Measurements from ENCODE around the gene JAZF1.
A peak's percentile ranks its signal among the peaks of the same experiment; 100 is the strongest.

Gene JAZF1

DNA sequence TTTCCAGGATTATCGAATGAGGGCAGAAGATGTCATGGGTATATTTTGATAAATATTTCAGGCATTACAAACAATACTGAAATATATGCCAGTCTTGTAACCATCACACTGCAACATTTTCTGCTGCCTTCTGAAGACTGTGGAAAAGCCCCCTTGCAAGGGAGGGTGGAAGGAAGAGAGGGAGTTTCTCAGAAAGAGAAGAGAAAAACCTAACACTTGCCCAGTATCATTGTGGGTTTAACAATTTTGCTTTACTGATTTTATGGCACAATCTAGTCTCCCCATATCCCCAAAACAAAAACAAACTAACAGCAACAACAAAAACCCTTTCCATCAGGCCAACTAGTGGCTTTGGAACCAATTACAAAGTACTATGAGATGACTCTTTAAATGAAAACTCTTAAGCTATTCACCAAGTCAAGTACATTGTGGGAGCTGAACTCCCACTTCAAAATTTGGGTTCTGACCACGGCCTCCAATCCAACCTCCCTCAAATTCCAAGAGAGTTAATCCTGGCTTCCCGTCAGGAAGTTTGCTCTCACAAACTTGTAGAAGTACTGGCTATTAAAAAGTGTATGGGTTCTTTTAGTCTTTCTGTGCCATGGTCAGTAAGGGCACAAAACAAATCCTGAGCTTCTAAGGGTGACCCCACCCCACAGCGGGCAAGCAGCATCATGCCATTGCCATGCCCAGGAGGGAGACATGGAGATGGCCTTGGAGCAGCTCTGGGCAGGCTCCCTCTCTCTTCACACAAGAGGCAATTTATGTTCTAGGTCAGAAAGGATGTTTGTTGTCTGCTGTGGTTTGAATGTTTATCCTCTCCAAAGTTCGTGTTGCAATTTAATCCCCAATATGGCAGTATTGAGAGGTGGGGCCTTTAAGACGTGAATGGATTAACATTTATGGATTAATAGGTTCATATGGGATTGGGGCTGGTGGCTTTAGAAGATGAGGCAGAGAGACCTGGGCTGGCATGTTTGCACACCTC lies 96.3 kb downstream of the JAZF1 start:
- DNase-seq (ENCODE audit: low read depth), result no peak
- no peak overlapping the region for H3K4me3 ChIP-seq (ENCODE audit: low read depth, low read length)

DNA sequence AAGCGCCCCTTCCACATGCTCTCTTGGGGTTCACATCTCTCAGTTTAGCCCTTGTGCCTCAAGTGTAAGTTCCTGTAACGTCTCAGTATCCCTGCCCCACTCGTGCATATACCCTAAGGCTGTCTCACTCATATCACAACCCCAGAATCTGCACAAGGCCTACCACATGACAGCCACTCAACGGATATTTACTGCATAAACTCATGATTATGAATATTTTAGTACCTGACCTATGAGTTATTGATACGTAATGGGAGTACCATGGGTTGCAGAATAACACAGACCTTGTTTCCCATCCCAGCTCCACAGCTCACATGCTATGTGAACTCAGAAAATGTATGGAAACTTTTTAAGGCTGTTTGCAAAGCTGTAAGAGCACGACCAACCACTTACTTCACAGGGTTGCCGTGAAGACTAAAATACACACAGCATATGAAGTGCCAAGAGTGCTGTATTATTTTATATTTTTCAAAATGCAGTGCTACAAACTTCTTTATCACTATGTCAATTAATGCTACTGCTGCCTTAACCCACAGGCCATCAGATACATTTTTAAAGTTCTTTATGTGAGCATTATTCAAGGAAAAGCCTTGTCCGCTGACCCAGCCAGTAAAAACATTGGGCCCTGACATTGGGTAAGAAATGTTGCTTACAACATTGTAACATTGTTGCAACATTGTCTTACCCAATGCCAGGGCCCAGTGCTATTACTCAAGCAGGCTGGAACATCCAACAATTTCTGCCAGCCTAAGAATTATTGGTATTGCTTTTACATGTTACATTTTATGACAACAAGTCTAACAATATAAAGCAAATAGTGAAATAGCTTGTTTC lies 97.2 kb downstream of the JAZF1 start:
- DNase-seq (ENCODE audit: low read depth), result peak; percentile 79

DNA sequence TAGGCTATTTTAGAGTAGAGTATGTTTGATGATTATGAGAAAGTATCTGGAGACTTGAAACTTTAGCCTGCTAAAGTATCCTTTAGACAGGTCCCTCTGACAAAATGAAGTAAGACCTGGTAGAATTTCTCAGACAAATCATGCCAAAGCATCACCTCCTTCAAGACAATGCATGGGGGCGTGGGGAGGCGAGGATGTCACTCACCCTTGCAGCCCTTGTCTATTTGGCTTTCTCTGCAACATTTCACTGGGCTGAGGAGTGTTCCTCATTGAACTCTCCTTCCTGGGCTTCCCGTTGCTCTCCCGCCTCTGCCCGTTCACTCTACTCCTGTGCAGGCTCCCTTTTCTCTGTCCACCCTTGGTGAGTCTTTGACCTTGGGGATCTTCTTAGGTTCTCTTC lies 98.5 kb downstream of the JAZF1 start:
- H3K4me3 ChIP-seq (ENCODE audit: low read depth, low read length), result no peak overlapping the region
- DNase-seq (ENCODE audit: low read depth), result no peak

More for the DNA sequence above, 97.2 kb downstream of the JAZF1 start:
- H3K4me3 ChIP-seq (ENCODE audit: low read depth, low read length), result no peak overlapping the region

DNA sequence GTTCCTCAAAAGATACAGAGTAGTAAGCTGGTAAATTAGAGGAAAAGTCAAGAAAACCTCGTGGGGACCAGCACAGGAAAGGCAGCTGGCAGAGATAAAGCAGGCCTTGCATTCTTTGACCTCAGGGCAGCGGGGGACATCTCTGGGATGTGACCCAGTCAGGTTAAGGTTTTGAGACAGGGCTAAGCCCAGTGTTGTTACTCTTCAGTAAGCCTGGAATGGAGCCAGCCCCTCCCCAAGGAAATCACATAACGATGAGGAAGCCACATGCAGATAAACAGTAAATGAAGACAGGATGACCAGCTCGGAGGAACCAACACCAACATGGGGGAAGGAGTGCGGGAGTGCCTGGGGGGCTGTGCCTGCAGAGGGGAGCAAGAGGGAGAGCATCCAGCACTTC lies 99.6 kb downstream of the JAZF1 start:
- DNase-seq (ENCODE audit: low read depth), result no peak
- H3K4me3 ChIP-seq (ENCODE audit: low read depth, low read length), result no peak overlapping the region

DNA sequence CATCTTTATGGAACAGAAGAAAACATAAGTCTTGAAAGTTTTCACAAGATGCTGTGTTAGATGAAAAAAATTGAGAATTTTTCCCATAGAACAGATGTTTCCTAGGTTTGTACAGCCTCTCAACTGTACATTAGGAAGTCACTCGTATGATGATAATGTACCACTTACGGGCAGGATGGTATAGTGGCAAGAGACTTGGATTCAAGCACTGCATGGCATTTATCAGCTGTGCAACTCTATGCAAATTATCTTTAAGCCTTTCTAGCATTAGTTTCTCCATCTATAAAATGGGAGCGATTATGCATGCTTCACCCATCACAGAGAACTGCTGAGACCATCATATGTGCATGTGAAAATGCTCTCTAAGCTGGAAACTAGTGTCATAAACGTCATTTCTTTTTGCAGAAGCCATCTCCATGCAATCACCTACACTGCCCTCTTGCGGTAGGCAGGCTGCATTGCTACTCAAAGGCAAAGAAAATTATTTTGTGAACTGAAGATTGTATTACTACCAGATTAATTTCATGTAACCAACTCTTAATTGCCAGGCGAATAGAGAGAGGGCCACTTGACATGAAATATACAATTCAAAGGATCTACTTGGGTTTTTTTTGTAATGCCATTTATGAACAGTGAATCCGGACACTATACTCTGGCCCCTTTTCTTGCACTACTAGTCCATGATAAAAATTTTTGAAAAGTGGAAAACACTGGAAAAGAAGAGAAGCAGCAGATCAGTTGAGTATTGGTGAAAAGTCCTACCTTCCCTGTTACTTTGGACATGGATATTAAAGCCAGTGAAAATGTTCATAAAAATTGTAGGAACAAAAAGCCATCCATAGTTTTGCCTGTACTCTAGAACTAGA lies 102.3 kb downstream of the JAZF1 start:
- no peak overlapping the region for H3K4me3 ChIP-seq (ENCODE audit: low read depth, low read length)
- DNase-seq (ENCODE audit: low read depth), result no peak

DNA sequence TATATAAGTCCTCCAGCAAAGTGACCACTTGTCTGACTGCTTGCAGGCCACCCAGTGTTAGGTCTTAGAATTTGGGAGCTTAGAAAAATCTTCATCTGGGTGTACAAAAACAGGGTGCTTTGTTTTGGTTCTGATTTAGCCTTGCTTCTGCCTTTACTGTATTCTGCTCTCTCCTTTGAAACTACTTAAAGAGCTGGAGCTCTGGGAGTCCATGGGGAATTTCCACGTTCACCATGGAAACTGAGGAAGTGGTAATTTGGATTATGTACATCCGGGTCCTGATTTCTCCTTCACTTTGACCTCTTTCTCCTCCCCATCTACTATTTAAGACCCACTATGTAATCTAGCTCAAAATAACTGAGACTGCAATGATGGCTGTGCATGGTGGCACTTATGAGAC lies 103.0 kb downstream of the JAZF1 start:
- no peak overlapping the region for H3K4me3 ChIP-seq (ENCODE audit: low read depth, low read length)
- DNase-seq (ENCODE audit: low read depth), result no peak

DNA sequence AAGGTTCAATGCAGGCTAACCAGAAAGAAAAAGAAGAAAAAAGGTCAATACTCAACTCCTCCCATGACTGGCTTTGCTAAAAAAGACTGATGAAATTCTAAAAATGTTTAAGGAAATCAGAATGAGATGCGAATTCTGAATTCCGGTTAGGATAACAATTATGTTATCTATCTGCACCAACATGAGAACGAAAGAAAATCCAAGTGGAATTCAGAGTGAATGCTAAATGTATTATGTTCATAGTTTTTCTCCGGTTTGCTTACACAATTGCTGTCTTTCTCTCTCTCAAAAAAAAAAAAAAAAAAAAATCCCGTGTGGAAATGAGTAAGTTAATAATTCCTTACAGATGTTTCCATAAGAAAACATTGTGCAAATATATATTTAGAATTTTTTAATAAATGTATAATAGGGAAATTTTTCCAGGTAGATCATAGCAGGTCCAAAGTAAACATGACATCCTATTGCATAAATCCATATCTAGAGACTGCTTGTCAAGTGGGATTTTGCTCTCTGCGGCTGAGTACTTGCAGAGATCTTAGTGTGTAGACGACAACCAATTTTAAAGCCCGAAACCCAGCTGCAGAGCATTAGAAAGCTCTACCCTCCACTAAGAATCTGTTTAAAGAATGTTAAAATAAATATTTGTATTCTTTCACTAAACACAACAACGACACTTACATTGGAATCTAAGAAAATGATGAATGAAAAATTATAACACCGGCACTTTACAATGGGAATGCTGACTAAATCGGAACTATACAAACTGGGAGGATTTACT lies 104.0 kb downstream of the JAZF1 start:
- no peak for DNase-seq (ENCODE audit: low read depth)
- H3K4me3 ChIP-seq (ENCODE audit: low read depth, low read length), result no peak overlapping the region

DNA sequence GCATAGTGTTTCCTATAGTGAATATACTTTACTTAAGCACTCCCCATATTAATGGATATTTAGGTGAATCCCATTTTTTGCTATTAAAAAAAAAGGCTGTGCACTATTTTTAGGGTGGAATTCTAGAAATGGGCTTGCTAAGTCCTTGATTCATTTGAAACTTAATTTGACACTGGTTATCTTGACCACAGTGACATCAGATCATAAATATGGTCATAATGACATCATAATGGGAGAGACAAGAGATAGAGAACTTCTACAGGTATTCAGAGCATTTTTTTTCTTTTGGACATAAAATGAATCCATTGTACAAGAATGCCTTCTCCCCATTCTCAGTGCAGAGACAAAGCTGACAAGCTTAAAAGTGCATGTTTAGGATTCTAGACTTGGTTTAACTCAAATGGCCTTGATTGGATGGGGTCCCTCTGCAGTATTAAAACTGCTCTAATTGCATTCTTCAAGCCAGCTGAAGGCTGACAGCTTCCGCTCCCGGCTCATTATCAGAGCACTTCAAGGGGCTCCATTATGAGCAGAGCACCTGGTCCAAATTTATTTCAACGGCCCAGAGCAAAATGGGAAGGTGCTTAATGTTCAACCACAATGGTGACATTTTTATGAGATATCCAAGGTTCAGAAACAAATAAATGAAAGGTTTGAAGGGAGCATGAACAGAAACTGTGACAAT lies 104.8 kb downstream of the JAZF1 start:
- DNase-seq (ENCODE audit: low read depth), result no peak
- no peak overlapping the region for H3K4me3 ChIP-seq (ENCODE audit: low read depth, low read length)

DNA sequence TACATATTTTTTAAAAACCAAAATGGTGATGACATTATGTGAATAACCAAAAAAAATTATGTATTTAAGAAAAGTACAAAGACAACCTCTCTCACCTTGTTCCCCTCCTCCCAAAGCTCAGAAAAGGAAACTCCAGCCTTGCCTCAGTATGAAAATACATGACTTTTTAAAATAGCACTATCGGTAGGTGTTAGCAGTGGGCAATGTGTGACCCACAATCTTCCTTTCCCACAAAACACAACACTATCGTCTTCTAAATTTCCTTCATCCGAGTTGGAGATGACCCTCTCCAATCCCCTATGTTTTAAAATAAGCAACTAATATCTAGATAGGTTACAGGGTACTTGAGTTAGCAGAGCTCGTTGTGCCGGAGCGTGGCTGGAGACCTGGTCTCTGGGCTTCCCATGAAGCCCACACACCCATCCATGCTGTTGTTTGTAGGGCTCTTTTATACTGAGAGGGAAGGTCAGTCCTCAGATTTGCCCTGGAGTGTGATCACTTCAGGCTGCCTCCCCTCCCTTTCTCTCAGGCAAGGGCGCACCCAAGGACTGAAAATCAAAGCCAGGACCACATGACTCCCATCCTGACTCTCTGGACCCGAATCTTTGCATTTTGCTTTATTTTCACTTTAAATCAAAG lies 107.6 kb downstream of the JAZF1 start:
- no peak for DNase-seq (ENCODE audit: low read depth)
- no peak overlapping the region for H3K4me3 ChIP-seq (ENCODE audit: low read depth, low read length)

DNA sequence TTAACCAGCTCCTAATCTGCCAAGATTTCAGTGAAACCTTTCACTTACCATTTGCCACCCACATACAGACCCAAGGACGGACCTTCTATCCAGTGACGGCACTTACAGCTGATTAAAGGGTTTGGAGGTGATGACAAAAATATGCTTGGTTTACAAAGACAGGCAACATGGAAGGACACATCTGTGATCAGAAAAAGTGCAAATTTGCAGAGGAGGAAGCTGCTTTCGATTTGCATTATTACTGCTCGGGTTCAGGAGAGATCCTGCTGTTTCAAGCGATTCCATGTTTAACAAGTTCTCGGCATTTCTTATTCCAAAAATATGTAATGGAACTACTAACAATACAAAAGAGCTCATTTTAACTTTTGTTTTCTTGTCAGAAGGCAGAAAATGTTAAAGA lies 109.0 kb downstream of the JAZF1 start:
- H3K4me3 ChIP-seq (ENCODE audit: low read depth, low read length), result peak overlapping the region; percentile 2
- DNase-seq (ENCODE audit: low read depth), result no peak

DNA sequence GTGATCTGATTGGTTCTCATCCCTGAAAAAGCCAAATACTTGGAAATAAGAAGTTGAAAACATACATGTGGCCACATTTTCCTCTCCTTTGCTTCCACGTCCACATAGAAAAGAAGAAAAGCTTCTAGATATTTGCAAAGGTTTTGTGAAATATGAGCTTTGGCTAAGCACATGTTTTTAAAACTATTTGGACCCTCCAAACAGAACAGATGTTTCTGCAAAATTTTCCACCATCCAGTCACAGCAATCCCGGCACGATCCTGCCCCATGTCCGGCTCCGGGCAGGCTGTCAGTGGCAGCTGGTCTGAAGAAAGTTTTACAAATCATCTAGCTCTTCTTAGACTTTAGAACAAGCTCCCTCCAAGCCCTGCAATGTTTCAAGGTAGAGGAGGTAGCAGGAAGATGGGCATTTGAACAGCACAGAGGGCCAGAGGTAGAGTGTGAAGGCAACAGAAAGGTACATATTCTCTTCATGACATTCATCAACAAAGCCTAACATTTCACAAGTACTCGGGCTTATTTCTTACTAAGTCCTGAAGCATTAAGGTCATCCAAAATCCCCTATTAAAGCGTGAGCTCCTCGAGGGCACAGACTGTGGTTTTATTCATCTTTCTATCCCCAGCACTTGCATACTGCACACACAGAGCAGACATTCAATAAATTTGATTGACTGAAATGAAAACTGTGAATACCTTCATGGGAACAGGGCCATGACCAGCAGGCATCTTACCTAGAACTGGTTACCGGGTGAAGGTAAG lies 110.1 kb downstream of the JAZF1 start:
- DNase-seq (ENCODE audit: low read depth), result no peak
- H3K4me3 ChIP-seq (ENCODE audit: low read depth, low read length), result no peak overlapping the region

DNA sequence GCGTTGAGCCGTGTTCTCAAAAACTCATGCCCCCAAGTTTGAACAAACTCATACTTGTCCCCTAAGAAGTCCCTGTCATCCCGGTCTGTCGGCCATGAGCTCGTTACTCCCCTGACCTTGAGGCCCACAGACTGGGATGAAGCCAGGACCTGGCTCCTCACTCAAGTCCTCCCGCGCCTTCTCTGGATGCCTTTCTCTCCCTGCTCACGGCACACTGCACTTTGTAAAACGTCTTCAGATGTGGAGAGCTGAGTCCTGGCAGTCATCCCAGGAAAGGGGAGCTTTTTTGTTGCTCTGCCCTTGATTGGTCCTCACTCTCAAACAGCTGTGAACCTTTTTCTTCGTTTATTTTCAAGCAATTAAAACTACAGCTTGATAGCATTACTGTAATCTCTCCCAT lies 110.8 kb downstream of the JAZF1 start:
- DNase-seq (ENCODE audit: low read depth), result peak; percentile 51
- no peak overlapping the region for H3K4me3 ChIP-seq (ENCODE audit: low read depth, low read length)

DNA sequence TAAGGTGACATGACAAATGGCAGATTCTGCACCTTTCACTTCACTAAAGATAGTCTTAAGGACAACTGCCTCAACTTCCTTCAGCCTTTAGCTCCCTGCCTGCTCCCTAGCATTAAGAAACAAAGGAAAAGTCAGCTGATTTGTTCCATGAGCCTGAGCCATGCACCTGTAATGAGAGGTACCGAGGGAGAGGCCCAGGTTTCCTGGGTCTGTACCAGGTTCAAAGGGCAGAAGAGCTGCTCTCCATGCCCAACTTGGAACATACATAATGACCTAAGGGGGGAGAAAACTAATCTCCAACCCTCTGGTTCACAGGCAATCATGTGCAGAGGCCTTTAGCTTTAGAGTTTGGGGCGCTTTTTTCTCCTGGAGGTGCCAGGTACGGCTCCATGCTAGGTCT lies 111.2 kb downstream of the JAZF1 start:
- H3K4me3 ChIP-seq (ENCODE audit: low read depth, low read length), result no peak overlapping the region
- no peak for DNase-seq (ENCODE audit: low read depth)

DNA sequence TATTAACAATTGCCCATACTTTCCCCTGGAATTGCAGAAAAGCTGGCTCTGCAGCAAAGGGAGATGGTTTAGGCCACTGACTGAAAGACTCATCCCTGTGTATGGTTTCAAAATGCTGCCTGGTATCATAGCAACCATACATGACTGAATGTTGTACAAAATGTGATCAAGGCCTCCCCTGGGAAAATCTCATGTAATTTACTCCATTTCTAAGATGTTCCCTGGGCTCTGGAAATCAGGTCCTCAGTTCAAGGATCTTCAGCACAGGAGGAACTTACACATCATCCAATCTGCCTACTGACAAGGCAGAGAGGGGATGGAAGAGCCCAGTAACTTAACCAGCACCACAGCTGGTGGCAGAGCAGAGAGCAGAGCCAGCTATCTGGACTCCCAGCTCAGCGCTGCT lies 111.8 kb downstream of the JAZF1 start:
- peak; percentile 83 for DNase-seq (ENCODE audit: low read depth)
- no peak overlapping the region for H3K4me3 ChIP-seq (ENCODE audit: low read depth, low read length)

DNA sequence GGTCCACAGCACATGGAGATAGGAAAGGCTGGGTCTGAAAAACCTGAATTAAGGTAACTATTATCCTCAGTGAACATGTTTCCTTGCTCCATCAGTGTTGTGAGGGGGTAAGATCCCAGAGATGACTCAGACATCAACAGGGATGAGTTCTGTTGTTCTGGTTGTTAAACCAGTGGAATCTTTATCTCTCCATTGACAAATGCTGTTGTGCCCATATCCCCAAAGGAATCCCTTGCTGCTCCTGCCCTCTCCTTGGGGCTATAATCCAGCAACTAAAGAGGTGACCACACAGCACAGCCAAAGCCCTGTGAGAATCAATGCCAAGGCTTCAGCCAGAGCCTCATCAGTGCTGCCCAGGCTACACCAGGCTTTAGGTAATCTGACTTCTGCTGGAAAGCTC lies 113.4 kb downstream of the JAZF1 start:
- H3K4me3 ChIP-seq (ENCODE audit: low read depth, low read length), result no peak overlapping the region
- DNase-seq (ENCODE audit: low read depth), result no peak

DNA sequence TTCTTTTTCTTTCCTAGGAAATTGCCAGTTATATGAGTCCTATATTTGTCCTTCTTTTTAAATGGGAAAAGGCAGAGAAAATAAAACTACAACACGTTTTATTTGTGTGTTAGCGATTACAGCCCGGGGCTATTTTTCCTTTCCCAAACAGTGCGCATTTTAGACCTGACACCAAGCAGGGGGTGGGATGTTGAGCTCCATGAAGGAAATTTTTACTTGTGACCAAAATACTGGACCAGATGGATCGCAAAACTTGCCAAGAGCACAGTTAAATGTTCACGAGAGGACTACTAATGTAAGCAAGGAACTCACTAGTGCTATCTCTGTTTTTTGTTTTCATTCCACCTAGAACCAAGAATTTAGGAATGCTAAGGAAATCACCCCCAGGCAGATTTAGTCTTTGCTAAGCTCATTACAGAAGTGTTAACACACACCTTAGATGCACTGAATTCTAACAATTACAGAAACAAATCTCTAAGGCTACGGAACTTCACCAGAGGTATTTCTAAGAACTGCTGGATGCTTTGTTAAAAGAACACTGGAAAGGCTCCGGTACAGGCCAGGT lies 114.8 kb downstream of the JAZF1 start:
- H3K4me3 ChIP-seq (ENCODE audit: low read depth, low read length), result no peak overlapping the region
- DNase-seq (ENCODE audit: low read depth), result no peak

DNA sequence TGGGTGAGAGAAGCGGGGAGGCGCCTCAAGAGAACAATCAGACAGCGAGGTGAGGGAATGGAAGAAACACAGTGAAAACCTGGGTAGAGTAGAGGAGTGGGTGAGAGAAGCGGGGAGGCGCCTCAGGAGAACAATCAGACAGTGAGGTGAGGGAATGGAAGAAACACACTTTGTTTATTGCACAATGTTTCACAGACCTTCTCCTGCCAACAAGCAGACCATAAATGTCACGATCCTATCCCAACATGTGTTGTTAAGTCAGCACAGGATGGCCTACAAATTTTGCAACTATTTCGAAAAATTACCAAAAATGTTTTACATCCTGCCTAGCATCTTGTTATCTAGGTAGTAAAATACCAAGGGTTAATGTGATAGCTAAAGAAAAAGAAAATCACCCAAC lies 115.3 kb downstream of the JAZF1 start:
- no peak overlapping the region for H3K4me3 ChIP-seq (ENCODE audit: low read depth, low read length)
- peak; percentile 74 for DNase-seq (ENCODE audit: low read depth)

Data from skeletal muscle cell (primary cell).